Body of pancreas (tissue), 4 donors: Measurements from ENCODE around the gene DNAJC3.

Experiments
- CTCF ChIP-seq, 7 experiments: fragments of 450-650 bp in 4 of 7; fragments of 200-600 bp in 3 of 7; sonication (generic) in 3 of 7; IDR thresholded peaks; one replicate each; pipeline ENCODE4 v1.5.1; 2016 to 2019; ENCODE audit warnings: antibody characterized with exemption in 7 of 7
- POLR2A ChIP-seq, 3 donors: fragments of 450-650 bp; IDR thresholded peaks; one replicate each; pipeline ENCODE4 v1.6.1; 2016; ENCODE audit warnings: antibody characterized with exemption in 3 of 3, mild to moderate bottlenecking in 2 of 3

DNA sequence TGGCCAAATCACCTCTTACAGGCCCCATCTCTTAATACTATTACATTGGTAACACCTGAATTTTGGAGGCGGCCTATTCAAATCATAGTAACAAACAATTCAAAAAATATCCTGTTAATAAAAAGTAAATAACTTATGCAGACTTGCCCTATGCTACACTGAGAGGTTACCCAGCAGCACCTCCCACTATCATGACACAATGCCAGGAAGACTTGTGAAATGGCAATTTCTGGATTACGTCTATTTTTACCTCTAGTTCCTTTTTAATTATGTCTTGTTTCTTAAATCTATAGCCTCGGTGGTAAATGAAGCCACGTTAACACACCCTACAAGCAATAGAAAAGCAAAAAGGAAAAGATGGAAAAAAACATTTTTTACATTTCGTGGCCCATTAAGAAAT, 26.2 kb upstream of the DNAJC3 start:
- TF ChIP-seq CTCF (IDR thresholded peaks at IDR 0.05) = no peak
- TF ChIP-seq POLR2A (IDR thresholded peaks at IDR 0.05) = no peak
